HFFc6 (cell line): Measurements from ENCODE around the gene TMEM221. TPM values are rescaled to one million over a fixed set of nuclear protein-coding genes. Genes with fewer than 3 reads are reported as not detected.
A peak's percentile ranks its signal among the peaks of the same experiment; 100 is the strongest.

Experiments used
- DNase-seq: peaks from one replicate; pipeline ENCODE4 v3.0.0-alpha.2; 2018
- H3K27ac Mint-ChIP-seq: 2 replicates; pipeline ENCODE4 v1.8.0; 2020; ENCODE audit warnings: mild to moderate bottlenecking, mixed read lengths
- H3K27me3 Mint-ChIP-seq: 2 replicates; pipeline ENCODE4 v1.8.0; 2021; ENCODE audit warnings: mild to moderate bottlenecking, moderate library complexity, mixed read lengths; ENCODE audit not compliant: insufficient read depth
- H3K36me3 Mint-ChIP-seq: 2 replicates; pipeline ENCODE4 v1.8.0; 2021; ENCODE audit warnings: low read depth, mixed read lengths
- H3K4me1 Mint-ChIP-seq: 2 replicates; pipeline ENCODE4 v1.8.0; 2020; ENCODE audit warnings: low read depth, mixed read lengths
- H3K4me3 Mint-ChIP-seq: 2 replicates; pipeline ENCODE4 v1.8.0; 2020; ENCODE audit warnings: mild to moderate bottlenecking, moderate library complexity, mixed read lengths
- H3K9me3 Mint-ChIP-seq: 2 replicates; pipeline ENCODE4 v1.8.0; 2020; ENCODE audit warnings: mild to moderate bottlenecking, mixed read lengths
- CTCF ChIP-seq: fragments of 200-600 bp; sonication (generic); IDR thresholded peaks from 2 replicates; pipeline ENCODE4 v1.5.0; 2021; ENCODE audit warnings: antibody characterized with exemption, mild to moderate bottlenecking
- total RNA-seq, 6 experiments: library from RNA; stranded (reverse); fragmentation: NEBNext Ultra II Directional; extraction: Animal tissue kit (Norgen Biotek cat#: 25700); gene quantifications; 2 replicates in 1 of 6; 3 replicates in 5 of 6; pipeline ENCODE4 v1.2.3, GENCODE V29; 2021

Gene TMEM221
- total RNA-seq, 6 experiments from 2014 or later, result not detected

- TF ChIP-seq CTCF, result peak; percentile 67
- Mint-ChIP-seq H3K9me3 (peaks cover 6% of the 10 kb centered on the region), H3K4me1 (peaks cover 9% of the 10 kb centered on the region), H3K27ac (no peak overlapping the region), H3K36me3 (no peaks in the 10 kb centered on the region), H3K27me3 (no peaks in the 10 kb centered on the region; the same call in none of the 2 replicates), H3K4me3 (no peak overlapping the region)
- DNase-seq, result peak; percentile 9
Measured at GRCh38 chr19:17441241-17442021, 7.0 kb downstream of the TMEM221 start.

GRCh38 chr19:17436874-17437267, 11.6 kb downstream of the TMEM221 start:
- H3K4me1 Mint-ChIP-seq, result peaks cover 7% of the 10 kb centered on the region
- no peak for TF ChIP-seq CTCF
- no peak for DNase-seq
- no peak overlapping the region for H3K27ac Mint-ChIP-seq
- H3K36me3 Mint-ChIP-seq, result no peaks in the 10 kb centered on the region
- peaks cover 6% of the 10 kb centered on the region for H3K9me3 Mint-ChIP-seq
- no peaks in the 10 kb centered on the region; the same call in none of the 2 replicates for H3K27me3 Mint-ChIP-seq
- no peak overlapping the region for H3K4me3 Mint-ChIP-seq

- Mint-ChIP-seq H3K27me3 (no peaks in the 10 kb centered on the region; the same call in none of the 2 replicates), H3K36me3 (no peaks in the 10 kb centered on the region), H3K27ac (no peak overlapping the region), H3K9me3 (peaks cover 2% of the 10 kb centered on the region), H3K4me3 (no peak overlapping the region), H3K4me1 (peaks cover 1% of the 10 kb centered on the region)
- DNase-seq, result no peak
- TF ChIP-seq CTCF, result no peak
Measured at GRCh38 chr19:17436094-17436873, 12.2 kb downstream of the TMEM221 start.

- H3K4me1 Mint-ChIP-seq, result no peaks in the 10 kb centered on the region
- H3K9me3 Mint-ChIP-seq, result no peaks in the 10 kb centered on the region
- DNase-seq, result no peak
- no peaks in the 10 kb centered on the region; the same call in none of the 2 replicates for H3K27me3 Mint-ChIP-seq
- TF ChIP-seq CTCF, result no peak
- H3K27ac Mint-ChIP-seq, result no peak overlapping the region
- H3K4me3 Mint-ChIP-seq, result no peak overlapping the region
- no peaks in the 10 kb centered on the region for H3K36me3 Mint-ChIP-seq
Measured at GRCh38 chr19:17435218-17435617, 13.2 kb downstream of the TMEM221 start.

- TF ChIP-seq CTCF, result no peak
- H3K4me3 Mint-ChIP-seq, result no peak overlapping the region
- H3K27ac Mint-ChIP-seq, result no peak overlapping the region
- H3K9me3 Mint-ChIP-seq, result no peaks in the 10 kb centered on the region
- no peak for DNase-seq
- H3K36me3 Mint-ChIP-seq, result no peaks in the 10 kb centered on the region
- H3K27me3 Mint-ChIP-seq, result peaks cover 3% of the 10 kb centered on the region
- no peaks in the 10 kb centered on the region for H3K4me1 Mint-ChIP-seq
Measured at GRCh38 chr19:17431417-17431816, 17.1 kb downstream of the TMEM221 start.
